GM13977 (cell line): ENCODE measurements around the gene TMEM213.

Experiments
- DNase-seq: peaks from one replicate; pipeline ENCODE4 v3.0.0; 2012; ENCODE audit warnings: low spot score
- CTCF ChIP-seq: IDR thresholded peaks from 2 replicates; pipeline ENCODE4 v1.5.1; 2012; ENCODE audit warnings: mild to moderate bottlenecking, control low read depth; ENCODE audit not compliant: insufficient read depth; ENCODE audit errors: extremely low read depth, missing control alignments
- in situ Hi-C: fragments of 300-500 bp; cut with MboI; formaldehyde crosslinking; loops from one replicate; pipeline ENCODE4 v1.12.0; 2022; ENCODE audit warnings: low sequenced_read_pairs, low pct_unique_long_range_greater_than_20kb, mixed read lengths, inconsistent platforms; ENCODE audit not compliant: unreplicated experiment

TMEM213 gene

DNA sequence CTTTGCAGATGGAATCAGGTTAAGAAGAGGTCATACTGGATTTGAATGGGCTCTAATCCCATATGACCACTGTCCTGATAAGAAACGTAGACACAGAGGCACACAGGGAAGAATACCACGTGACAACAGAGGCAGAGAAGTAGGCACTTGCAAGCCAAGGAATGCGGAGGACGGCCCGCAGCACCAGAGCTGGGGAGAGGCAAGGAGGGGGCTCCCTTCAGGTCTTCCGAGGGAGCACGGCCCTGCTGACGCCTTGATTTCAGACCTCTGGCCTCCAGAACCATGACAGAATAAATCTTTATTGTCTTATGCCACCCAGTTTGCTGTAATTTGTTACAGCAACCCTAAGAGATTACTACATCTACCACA lies 44.7 kb upstream of the TMEM213 start:
- no peak for TF ChIP-seq CTCF
- DNase-seq: no peak
- in situ Hi-C loops: no loop called here

DNA sequence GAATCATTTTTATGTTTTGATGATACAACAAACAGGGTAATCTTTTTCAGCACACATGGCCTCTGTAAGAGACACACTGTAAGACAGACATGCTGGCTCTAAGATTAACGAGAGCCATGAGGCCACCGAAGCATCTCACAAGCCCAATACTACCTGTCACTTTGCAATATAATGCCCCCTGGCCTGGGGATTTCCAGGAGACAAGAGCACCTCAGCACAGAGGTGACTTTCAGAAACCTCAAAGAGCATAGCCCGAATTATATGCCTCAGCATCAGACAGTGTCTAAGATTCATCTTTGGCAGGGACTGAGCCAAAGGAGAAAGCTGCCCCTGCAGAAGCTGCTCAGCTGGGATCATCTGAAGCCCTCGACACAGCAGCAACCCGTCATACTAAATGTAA lies 44.2 kb upstream of the TMEM213 start:
- in situ Hi-C loops: no loop called here
- TF ChIP-seq CTCF: no peak

DNA sequence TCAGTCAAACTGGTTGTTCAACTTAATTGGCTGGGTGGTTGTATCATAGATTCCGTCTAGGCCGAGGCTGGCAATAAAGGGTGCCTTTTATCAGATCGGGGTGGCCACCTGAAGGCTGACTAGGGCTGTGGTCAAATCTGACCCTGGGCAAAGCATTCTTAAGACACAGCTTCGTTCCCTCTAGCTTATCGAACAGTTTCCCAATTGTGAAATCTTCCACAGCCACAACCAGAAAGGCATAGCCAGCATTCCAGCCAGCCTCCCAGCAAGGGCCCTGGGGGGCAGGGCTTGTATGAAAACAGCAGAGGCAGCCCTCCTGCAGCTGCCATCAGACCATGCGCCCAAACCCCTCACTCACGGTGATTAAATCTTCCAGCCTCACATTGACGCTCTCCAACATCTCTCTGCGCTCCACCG lies 42.5 kb upstream of the TMEM213 start:
- in situ Hi-C loops: no loop called here
- TF ChIP-seq CTCF: no peak
- no peak for DNase-seq

More for the DNA sequence above, 44.2 kb upstream of the TMEM213 start:
- DNase-seq: no peak

GRCh38 chr7:138755842-138756590 lies 41.8 kb upstream of the TMEM213 start:
- TF ChIP-seq CTCF: no peak
- in situ Hi-C loops: no loop called here
- no peak for DNase-seq

DNA sequence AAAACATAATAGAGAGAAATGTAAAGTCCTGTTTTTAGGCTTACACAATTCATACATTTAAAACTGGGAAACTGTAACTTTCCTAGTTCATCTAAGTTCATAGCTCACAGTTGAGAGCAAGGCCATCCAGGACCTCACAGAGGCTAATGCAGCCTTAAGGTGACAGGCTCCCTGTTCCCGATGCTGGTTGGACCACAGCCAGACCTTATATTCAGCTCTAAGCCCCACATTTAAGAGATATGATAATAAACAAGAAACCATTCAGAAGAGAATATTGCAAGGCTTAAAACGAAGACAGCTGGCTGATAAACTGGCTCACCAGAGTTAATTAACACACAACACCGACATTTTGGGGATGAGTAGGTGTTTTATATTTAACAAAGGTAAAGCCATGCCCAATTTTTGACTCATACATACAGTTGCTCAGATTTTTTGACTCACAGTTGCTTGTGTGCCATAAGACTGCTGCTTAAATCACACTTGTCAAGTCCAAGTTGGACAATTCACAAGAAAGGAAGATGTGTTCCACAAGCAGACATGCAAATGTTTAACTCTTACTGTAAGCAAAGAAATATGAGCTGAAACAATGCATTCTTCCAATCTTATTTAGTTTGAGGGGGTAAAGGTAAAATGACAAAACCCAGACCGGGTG lies 41.1 kb upstream of the TMEM213 start:
- no peak for TF ChIP-seq CTCF
- DNase-seq: no peak
- in situ Hi-C loops: no loop called here

DNA sequence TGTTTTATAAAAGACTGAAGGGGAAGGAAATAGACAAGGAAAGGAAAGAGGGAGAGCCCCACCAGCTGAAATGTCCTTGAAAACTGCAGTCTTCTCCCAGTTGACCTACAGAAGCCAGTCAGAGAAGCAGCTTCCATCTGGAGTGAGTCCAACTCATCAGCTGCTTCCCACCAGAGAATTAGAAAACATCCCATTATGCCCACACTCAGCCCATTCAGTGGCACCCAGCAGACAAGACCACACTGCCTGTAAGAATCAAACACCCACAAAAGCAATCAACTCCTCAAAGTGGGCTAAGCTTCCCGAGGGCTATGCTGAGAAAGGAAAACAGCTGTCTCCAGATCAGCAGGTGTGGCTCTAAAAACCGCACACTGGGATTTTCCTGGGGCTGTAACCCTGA lies 29.6 kb upstream of the TMEM213 start:
- TF ChIP-seq CTCF: no peak
- DNase-seq: no peak
- in situ Hi-C loops: no loop called here

DNA sequence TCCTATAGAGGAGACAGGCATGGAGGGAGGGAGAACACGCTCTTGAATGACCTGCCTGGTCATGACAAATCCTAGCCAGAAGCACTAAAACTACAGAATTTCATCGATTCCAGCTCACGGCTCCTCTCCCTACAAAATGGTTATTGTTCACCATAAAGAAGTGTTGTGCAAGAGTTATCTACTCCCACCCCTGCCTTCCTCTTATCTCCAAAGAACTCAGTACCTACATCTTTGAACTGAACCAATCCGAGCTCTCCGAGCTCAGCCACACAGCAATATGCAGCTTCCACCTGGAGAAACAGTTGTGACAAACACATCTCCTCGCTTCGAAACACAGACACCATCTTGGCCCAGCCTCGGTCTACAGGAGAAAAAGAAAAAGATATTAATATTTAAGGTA lies 26.9 kb upstream of the TMEM213 start:
- DNase-seq: no peak
- no peak for TF ChIP-seq CTCF
- in situ Hi-C loops: no loop called here
